Retina (tissue), 1 donor: ENCODE results near the gene GBF1.

ENCODE experiments used
- DNase-seq: peaks from one replicate; pipeline ENCODE4 v3.0.0-alpha.2; 2016

The GBF1 gene

DNA sequence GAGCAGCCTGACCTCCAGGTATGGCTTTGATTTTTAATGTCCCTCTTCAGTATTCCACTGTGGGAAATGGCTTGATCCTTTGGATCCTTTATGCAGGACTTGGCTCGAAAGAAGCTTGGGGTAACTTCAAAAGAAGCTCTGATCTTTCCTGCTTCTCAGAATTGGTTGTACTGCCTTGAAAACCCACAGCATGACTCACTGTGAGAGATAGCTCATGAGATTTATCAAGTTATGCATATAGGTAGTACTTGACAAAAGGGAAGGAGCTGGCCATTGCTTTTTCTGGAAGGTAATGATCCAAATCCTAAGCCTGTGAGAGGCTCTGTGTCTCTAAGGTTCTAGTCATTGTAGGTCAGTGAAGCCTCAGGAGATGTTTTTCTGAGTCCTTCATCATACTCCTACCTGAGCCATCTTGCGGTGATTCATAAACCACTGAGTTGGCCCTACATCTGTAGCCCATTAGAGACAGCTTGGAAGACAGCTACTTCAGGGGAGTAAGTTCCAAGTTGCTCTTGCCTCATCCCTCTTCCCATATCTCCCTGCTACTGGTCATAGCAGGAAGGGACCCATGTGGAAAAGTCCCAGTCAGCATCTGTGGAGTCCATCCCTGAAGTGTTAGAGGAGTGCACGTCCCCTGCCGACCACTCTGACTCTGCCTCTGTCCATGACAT is 113.5 kb downstream of the GBF1 start:
- DNase-seq: no peak

DNA sequence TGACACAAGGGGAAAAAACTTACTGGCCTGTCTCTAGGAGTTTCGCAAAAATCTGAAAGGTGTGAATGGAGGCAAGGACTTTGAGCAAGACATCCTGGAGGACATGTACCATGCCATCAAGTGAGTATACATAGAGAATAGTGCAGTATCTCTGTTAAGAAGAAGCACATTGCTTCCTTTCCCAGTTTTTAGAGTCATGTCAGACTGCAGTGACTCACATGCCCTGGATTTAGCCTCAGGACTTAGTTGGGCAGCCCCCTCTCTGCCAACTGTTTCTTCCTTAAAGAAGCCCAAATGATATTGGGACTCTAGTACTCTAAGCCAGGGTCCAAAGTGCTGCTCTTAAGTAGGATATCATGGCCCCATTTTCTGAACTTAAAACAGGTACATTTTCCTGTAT is 122.1 kb downstream of the GBF1 start:
- no peak for DNase-seq

- DNase-seq: no peak
These were observed 122.7 kb downstream of the GBF1 start for GRCh38 chr10:102368077-102368476.

DNA sequence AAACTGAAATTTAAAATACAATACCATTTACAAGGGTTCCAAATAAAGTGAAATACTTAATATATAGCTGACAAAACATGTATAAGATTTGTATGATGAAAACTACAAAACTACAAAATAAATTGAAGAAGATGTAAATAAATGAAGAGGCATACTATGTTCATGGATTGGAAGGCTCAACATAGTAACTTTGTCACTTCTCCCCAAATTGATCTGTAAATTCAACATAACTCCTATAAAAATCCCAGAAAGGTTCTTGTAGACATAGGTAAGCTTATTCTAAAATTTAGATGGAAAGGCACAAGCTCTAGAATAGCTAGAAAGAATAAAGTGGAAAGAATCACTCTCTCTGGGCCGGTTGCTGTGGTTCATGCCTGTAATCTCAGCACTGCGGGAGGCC is 126.0 kb downstream of the GBF1 start:
- no peak for DNase-seq

GRCh38 chr10:102375250-102375649 is 129.9 kb downstream of the GBF1 start:
- DNase-seq: no peak

DNA sequence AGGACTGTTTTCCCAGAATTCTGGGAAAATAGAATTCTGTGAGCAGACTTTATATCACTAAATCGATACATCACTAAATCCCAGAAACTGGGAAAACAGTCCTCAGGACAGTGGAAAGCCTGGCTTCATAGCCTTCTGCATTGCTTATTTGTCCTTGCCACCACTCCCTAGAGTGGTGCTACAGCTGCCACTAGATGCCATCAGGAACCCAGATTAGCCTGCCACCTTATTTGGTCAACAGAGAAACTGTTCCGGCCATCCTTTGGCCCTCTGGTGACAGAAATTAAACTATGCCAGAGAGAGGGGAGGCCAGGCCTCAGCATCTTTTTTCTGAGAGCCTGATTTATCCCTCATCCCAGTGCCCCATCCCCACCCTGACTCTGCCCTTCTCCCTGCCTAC is 130.5 kb downstream of the GBF1 start:
- no peak for DNase-seq

GRCh38 chr10:102376901-102377300 is 131.6 kb downstream of the GBF1 start:
- DNase-seq: no peak

DNA sequence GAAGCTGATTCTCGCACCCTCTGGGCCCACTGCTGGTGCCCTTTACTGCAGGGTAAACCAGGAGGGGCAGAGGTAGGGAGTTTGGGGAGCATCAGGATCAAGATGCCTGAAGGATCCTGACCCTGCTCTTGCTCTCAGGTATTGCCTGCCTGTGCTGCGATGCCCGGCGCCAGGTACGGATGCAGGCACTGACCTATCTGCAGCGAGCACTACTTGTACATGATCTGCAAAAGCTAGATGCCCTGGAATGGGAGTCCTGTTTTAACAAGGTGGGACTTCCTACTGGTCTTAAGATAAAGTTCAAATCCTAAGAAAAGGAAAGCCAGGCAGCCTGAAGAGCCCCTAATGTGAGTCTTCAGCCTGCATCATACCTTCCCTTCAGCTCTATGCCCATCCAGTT is 134.1 kb downstream of the GBF1 start:
- no peak for DNase-seq

DNA sequence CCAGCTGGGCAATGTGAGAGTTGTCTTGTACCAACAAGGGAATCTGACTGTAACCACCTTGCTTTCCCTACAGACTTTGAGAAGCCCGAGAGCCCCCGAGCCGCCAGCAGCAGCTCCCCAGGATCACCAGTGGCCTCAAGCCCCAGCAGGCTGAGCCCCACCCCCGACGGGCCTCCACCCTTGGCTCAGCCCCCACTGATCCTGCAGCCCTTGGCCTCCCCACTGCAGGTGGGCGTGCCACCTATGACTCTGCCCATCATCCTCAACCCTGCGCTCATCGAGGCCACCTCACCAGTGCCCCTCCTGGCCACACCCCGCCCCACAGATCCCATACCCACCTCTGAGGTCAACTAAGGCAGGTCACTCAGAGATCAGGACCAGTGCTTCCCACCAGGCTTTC is 136.7 kb downstream of the GBF1 start:
- no peak for DNase-seq

GRCh38 chr10:102382871-102383270 is 137.5 kb downstream of the GBF1 start:
- no peak for DNase-seq

DNA sequence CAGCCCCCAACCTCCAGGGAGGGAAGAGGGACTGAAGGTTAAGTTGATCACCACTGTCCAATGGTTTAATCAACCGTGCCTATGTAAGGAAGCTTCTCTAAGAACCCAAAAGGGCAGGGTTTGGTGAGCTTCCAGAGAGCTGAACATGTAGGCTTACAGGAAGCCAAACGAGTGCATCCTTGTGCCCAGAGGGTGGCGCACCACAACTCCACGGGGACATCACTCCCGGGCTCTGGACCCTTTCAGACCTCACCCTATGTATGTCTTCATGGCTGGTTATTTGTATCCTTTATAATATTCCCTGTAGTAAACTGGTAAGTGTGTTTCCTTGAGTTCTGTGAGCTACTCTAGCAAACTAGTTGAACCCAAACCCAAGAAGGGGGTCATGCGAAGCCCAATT is 138.7 kb downstream of the GBF1 start:
- no peak for DNase-seq

DNA sequence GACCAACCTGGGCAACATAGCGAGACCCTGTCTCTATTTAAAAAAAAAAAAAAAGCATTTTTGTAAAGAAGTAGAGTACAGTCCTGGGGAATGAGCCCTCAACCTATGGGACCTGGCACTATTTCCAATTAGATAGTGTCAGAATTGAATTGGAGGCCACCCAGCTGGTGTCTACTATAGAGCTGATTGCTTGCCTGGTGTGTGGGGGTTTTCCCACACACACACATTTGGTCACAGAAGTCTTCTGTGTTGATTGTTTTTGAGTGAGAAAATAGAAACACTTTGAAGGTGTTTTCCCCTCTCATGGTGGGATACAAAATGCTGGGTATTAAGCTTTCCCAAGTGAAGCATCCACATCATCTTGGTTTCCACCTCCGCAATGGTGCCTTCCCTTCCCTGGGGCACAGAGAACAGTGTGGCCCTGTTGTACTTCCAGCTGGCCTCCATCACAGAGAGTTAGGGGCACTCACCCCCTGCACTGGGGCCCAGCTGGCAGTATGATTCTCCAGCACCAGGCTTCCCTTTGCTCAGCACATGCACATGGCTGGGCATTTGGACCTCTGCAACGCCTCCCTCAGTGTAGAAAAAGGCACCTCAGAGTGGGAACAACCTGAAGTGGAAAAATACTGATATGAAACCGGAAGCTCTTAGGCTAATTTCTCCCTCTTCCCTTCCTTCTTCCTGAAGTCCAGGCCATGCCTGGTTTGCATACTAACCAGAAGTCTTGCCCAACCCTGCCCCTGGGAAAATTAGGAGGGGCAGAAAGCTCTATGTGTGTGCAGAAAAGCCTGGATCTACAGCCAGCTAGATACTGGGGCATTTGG is 139.5 kb downstream of the GBF1 start:
- DNase-seq: no peak

- no peak for DNase-seq
These were observed 144.6 kb downstream of the GBF1 start for GRCh38 chr10:102389894-102390293.

DNA sequence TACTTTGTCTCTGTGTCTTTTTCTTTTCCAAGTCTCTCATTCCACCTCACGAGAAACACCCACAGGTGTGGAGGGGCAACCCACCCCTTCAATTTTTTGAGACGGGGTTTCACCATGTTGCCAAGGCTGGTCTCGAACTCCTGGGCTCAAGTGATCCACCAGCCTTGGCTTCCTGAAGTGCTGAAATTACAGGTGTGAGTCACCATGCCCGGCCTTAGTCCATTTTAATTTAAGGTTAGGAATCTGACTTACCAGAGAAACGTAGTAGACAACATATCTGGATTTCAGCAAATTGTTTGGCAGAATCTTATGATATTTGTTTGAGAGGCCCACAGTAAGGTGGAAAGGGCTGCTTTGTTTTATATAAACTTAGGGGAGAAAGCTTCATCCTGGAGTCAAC is 147.0 kb downstream of the GBF1 start:
- DNase-seq: no peak

GRCh38 chr10:102393411-102394078 is 148.2 kb downstream of the GBF1 start:
- no peak for DNase-seq

DNA sequence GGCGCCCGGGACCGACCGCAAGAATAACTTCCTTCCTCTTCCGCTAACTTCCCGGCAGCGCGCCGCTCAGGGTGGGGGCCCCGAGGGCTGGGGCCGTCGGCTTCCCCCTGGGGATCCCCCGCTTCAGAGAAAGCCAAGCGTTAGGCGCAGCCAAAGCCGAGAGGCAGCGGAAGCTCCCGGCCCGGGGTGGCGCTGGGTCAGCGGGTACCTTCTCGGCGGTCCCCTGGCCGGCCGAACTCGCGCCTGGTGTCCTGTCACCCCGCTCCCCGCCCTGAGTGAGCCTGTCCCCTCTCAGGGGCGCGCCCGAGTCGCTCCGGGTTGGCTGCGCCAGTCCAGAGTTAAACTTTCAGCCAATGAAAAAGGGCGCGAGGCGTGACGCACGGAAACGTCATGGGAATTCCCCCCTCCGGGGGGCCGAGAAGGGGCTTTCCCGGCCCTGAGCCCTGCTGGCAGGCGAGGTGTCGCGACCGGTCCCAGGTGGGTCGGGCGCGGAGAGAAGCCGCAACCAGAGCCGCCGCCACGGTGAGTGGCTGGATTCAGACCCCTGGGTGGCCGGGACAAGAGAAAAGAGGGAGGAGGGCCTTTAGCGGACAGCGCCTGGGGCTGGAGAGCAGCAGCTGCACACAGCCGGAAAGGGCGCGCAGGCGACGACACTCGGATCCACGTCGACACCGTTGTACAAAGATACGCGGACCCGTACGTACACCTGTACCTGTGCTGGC is 148.9 kb downstream of the GBF1 start:
- peak; percentile 94 for DNase-seq

DNA sequence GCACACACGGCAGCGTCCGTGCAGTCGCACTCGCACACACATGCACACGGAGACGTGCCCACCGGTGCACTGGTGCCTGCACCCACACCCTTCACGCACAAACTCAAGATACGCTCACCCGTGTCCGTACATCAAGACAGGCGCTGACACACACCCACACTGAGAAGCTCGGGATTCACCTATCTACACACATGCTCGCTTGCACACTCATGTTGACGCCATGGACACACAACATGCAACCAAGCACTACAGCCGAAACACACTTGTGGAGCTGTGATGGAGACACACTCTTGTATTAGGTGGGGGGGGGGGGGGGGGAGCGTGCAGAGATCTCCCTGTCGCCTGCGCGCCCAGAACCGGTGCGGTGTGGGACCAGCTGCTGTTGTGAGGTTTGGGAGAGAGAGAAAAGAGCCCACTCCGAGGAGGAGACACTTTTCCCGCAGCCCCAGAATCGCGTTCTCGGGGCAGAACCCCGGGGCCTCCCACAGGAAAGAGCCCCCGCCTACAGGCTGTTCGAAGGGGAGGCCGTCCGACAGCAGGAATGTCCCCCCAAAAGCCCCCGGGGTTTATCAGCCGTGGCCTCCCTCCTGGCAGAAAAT is 149.6 kb downstream of the GBF1 start:
- no peak for DNase-seq

DNA sequence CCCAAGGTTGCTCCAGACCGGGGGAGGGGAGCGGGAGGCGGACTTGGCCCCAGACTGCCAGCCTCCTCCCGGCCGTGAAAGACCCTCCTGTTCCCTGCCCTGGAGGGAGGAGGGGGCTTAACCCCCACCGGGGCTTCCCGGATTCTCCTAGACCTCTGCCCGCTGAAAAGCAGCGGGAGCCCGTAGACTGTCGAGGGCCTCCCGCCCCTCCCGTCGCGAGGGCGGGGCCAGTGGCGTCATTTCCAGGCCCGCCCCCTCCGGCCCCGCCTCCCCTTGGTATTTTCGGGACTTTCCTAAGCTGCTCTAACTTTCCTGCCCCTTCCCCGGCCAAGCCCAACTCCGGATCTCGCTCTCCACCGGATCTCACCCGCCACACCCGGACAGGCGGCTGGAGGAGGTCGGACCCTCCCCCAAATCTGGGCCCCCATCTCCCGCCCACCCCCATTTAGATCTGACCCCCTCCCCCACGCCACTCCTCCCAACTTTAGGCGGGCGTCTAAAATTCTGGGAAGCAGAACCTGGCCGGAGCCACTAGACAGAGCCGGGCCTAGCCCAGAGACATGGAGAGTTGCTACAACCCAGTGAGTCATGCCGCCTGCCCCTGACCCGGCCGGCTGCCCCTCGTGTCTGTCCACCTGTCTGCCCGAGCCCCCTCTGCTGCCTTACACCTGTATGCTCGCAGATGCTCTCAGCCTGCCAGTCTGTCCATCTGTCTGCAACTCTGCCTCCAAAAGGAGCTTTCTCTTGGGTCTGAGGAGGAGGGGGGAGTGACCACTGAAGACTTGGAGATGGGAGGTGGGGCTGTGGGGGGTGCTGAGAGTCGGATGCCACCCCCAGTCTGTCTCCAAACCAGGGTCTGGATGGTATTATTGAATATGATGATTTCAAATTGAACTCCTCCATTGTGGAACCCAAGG is 150.3 kb downstream of the GBF1 start, which contains the start of gene NFKB2:
NFKB2 (plus strand) TSS at position 306 of the 917 bp plus-strand sequence; CDS start at position 561, 255 bp downstream.
- DNase-seq: peak; percentile 83

DNA sequence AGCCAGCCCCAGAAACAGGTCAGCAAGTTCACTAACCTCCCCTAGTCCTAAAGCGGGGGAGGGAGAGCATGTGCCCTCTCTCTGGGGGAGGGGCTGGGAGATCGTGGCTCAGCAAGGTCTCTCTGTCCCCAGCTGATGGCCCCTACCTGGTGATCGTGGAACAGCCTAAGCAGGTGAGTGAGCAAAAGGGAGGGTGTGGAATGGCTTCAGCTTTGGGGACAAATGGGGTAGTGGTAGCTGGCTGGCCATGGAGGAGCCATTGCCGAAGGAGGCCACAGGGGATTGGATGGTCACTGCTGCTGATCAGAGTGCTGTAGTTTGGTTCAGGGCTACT is 151.0 kb downstream of the GBF1 start:
- no peak for DNase-seq

DNA sequence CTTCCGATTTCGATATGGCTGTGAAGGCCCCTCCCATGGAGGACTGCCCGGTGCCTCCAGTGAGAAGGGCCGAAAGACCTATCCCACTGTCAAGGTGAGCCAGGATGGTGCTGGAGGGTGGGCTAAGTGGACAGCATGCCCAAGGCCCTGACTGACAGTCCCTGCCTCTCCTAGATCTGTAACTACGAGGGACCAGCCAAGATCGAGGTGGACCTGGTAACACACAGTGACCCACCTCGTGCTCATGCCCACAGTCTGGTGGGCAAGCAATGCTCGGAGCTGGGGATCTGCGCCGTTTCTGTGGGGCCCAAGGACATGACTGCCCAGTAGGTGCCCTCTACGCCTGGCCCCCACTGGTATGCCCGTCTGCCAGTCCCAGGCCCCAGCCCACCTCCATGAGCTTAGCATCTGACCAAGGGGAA is 151.4 kb downstream of the GBF1 start:
- DNase-seq: no peak
